ENCODE results near the gene PPP1R15B.

PPP1R15B gene

DNA sequence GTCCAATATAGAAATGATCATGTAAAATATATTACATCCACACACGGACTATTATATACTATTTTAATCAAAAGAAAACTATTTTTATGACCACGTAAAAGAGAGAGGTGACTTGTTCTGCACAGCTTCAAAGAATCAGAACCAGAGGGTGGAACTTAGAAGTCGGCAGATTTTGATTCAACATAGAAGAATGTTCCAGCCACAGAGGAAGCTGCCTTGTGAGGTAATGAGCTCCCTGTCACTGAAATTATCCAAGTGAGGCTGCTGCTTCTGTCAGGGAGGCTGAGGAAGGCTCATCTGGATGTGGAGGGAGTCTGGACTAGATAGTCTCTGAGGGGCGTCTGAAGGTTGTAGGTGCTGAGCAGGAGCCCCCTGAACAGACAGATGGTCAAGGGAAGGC, 54.6 kb downstream of the PPP1R15B start:
- Histone ChIP-seq H3K4me3 (no peak overlapping the region), H3K9me3 (no peaks in the 10 kb centered on the region), H3K27me3 (ENCODE audit: low read depth) (peaks cover 23% of the 10 kb centered on the region), H3K36me3 (replicated peaks) (no peaks in the 10 kb centered on the region), H3K4me1 (no peaks in the 10 kb centered on the region)
- no peak for DNase-seq (ENCODE audit: low spot score in 2 of 2)
- in situ Hi-C loops (cut with MboI; ENCODE audit: low sequenced_read_pairs): loop anchor here (25.0 kb wide), 1 partner anchor 495 kb away; the partner anchor contains the start of gene SNRPE

DNA sequence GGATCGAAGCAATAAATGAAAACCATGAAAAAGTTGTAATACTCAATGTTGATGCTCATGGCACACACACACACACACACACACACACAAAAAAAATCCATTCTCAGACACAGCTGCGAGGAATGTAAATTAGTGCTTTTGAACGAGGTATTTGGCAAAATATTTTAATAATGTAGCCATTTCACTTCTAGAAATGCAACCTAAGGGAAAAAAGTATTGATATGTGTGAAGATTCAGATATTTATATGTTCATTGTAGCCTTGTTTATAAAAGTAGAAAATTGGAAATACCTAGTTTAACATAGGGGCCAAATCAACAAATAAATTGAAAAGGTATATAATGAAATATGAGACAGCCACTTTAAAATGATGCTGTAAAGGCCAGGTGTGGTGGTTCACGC, 55.7 kb downstream of the PPP1R15B start:
- no peaks in the 10 kb centered on the region for H3K4me1 ChIP-seq
- H3K27me3 ChIP-seq (ENCODE audit: low read depth): peaks cover 23% of the 10 kb centered on the region
- in situ Hi-C loops (cut with MboI; ENCODE audit: low sequenced_read_pairs): loop anchor here (25.0 kb wide), 1 partner anchor 494 kb away; the partner anchor contains the start of gene SNRPE
- no peak overlapping the region for H3K4me3 ChIP-seq
- no peaks in the 10 kb centered on the region for H3K9me3 ChIP-seq
- DNase-seq (ENCODE audit: low spot score in 2 of 2): no peak
- no peaks in the 10 kb centered on the region for H3K36me3 ChIP-seq (replicated peaks)

DNA sequence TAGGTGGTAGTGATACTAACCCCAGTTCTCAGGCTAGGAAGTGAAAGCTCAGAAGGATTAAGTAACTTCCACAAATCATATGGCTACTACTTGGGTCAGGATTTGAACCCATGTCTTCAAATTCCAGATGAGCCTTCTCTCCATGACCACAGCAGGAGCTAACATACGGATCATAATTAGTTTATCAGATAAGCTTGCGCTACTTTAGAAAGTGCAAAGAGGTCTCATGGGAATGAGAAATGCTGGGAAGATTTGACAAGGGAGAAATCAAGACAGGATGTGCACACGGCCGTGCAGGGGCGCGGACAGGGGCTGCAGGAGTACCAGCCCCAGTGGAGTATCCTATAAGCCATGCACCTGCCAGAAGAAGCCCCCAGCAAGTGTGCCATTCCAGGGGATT, 57.0 kb downstream of the PPP1R15B start:
- Histone ChIP-seq H3K4me3 (no peak overlapping the region), H3K9me3 (no peaks in the 10 kb centered on the region), H3K27me3 (ENCODE audit: low read depth) (peaks cover 23% of the 10 kb centered on the region), H3K36me3 (replicated peaks) (no peaks in the 10 kb centered on the region), H3K4me1 (no peaks in the 10 kb centered on the region)
- no peak for DNase-seq (ENCODE audit: low spot score in 2 of 2)
- in situ Hi-C loops (cut with MboI; ENCODE audit: low sequenced_read_pairs): loop anchor here (25.0 kb wide), 1 partner anchor 492 kb away; the partner anchor contains the start of gene SNRPE

Data from HAP-1 (cell line).